HEK293 (cell line): Measurements from ENCODE around the gene MRPS6.

Experiments
- KLF16 ChIP-seq: fragments of 450-650 bp; formaldehyde crosslinking; IDR thresholded peaks from 2 replicates; pipeline ENCODE4 v1.5.1; 2017; ENCODE audit warnings: missing biosample characterization, missing genetic modification characterization
- KLF8 ChIP-seq: fragments of 450-650 bp; formaldehyde crosslinking; IDR thresholded peaks from 2 replicates; pipeline ENCODE4 v1.5.1; 2016; ENCODE audit warnings: missing biosample characterization, missing genetic modification characterization
- KLF9 ChIP-seq: fragments of 450-650 bp; formaldehyde crosslinking; IDR thresholded peaks from 2 replicates; pipeline ENCODE4 v1.5.1; 2016; ENCODE audit warnings: missing biosample characterization, missing genetic modification characterization, low read depth
- PATZ1 ChIP-seq: fragments of 450-650 bp; formaldehyde crosslinking; IDR thresholded peaks from 2 replicates; pipeline ENCODE4 v1.5.1; 2016; ENCODE audit warnings: missing biosample characterization, missing genetic modification characterization
- RBAK ChIP-seq: fragments of 450-650 bp; formaldehyde crosslinking; IDR thresholded peaks from 2 replicates; pipeline ENCODE4 v1.5.1; 2016; ENCODE audit warnings: missing biosample characterization, missing genetic modification characterization
- SP3 ChIP-seq: fragments of 450-650 bp; formaldehyde crosslinking; IDR thresholded peaks from 2 replicates; pipeline ENCODE4 v1.5.1; 2016; ENCODE audit warnings: missing biosample characterization, missing genetic modification characterization
- ZBTB17 ChIP-seq: fragments of 450-650 bp; formaldehyde crosslinking; IDR thresholded peaks from 2 replicates; pipeline ENCODE4 v1.5.1; 2016; ENCODE audit warnings: missing biosample characterization, missing genetic modification characterization
- ZBTB21 ChIP-seq: fragments of 450-650 bp; formaldehyde crosslinking; IDR thresholded peaks from 2 replicates; pipeline ENCODE4 v1.5.1; 2017; ENCODE audit warnings: missing biosample characterization, missing genetic modification characterization
- ZFP69B ChIP-seq: fragments of 450-650 bp; formaldehyde crosslinking; IDR thresholded peaks from 2 replicates; pipeline ENCODE4 v1.5.1; 2016; ENCODE audit warnings: missing biosample characterization, missing genetic modification characterization
- ZNF121 ChIP-seq: fragments of 450-650 bp; formaldehyde crosslinking; IDR thresholded peaks from 2 replicates; pipeline ENCODE4 v1.5.1; 2016; ENCODE audit warnings: missing biosample characterization, missing genetic modification characterization
- ZNF19 ChIP-seq: fragments of 450-650 bp; formaldehyde crosslinking; IDR thresholded peaks from 2 replicates; pipeline ENCODE4; 2016; ENCODE audit warnings: missing biosample characterization, missing genetic modification characterization, low read depth
- ZNF221 ChIP-seq: fragments of 450-650 bp; formaldehyde crosslinking; IDR thresholded peaks from 2 replicates; pipeline ENCODE4 v1.5.1; 2017; ENCODE audit warnings: missing biosample characterization, missing genetic modification characterization, borderline replicate concordance
- ZNF571 ChIP-seq: fragments of 450-650 bp; formaldehyde crosslinking; IDR thresholded peaks from 2 replicates; pipeline ENCODE4 v1.5.0; 2017; ENCODE audit warnings: missing biosample characterization, missing genetic modification characterization
- ZNF629 ChIP-seq: fragments of 450-650 bp; formaldehyde crosslinking; IDR thresholded peaks from 2 replicates; pipeline ENCODE4 v1.5.1; 2017; ENCODE audit warnings: missing biosample characterization, missing genetic modification characterization
- ZNF692 ChIP-seq: fragments of 450-650 bp; formaldehyde crosslinking; IDR thresholded peaks from 2 replicates; pipeline ENCODE4 v1.5.1; 2016; ENCODE audit warnings: missing biosample characterization, missing genetic modification characterization
- TF ChIP-seq, protein P1 (sequence below): fragments of 450-650 bp; formaldehyde crosslinking; IDR thresholded peaks from 2 replicates; pipeline ENCODE4 v1.5.1; 2016; ENCODE audit warnings: missing biosample characterization, missing genetic modification characterization
- TF ChIP-seq, protein P2 (sequence below): fragments of 450-650 bp; formaldehyde crosslinking; IDR thresholded peaks from 2 replicates; pipeline ENCODE4 v1.5.1; 2017; ENCODE audit warnings: missing biosample characterization, missing genetic modification characterization
- TF ChIP-seq, protein P3 (sequence below): fragments of 450-650 bp; formaldehyde crosslinking; IDR thresholded peaks from 2 replicates; pipeline ENCODE4 v1.5.0; 2017; ENCODE audit warnings: missing biosample characterization, missing genetic modification characterization, borderline replicate concordance
- TF ChIP-seq, protein P4 (sequence below): fragments of 450-650 bp; formaldehyde crosslinking; IDR thresholded peaks from 2 replicates; pipeline ENCODE4 v1.5.1; 2016; ENCODE audit warnings: missing biosample characterization, missing genetic modification characterization, borderline replicate concordance
- TF ChIP-seq, protein P5 (sequence below): fragments of 450-650 bp; formaldehyde crosslinking; IDR thresholded peaks from 2 replicates; pipeline ENCODE4 v1.5.1; 2017; ENCODE audit warnings: missing biosample characterization, missing genetic modification characterization

Gene MRPS6

DNA sequence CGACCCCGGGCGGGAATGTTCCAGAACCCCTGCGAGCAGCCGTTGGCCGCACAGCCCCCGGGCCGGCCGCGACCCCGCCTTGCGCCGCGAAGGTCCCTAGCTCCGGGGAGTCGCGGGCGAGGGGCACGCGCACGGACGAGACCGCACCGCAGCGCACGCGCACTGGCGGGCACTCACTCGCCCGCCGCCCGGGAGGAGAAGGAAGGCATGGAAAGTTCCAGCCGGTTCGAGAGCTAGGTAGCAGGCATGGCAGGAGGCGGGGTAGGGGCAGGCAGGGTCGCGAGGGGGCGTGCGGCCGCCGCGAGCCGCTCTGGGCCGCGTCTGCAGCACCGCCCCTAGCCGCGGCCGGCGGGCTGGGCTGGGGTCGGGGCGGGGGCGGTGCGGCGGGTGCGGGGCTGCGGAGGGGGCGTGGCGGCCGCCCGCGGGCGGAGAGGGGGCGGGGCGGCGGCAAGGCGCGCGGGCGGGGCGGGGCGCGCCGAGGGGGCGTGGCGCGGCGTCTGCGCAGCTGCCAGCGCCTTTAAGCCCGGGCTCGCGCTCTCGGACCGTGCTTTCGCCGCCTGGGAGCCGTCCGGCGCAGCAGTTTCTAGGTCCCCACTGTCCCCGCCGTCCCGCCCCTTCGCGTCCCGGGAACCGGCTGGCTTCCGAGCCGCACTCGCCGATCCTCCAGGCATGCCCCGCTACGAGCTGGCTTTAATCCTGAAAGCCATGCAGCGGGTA is at the start of gene MRPS6, which contains the start of gene SLC5A3 (continued):
- TF ChIP-seq ZNF692 (peak; percentile 54; the same call in 1 of the 2 replicates), PATZ1 (tag by site-specific recombination) (peak; percentile 76), RBAK (tag by site-specific recombination) (no peak), KLF9 (peak; percentile 92), KLF16 (tag by site-specific recombination) (peak; percentile 89), KLF8 (peak; percentile 84), SP3 (tag by site-specific recombination) (peak; percentile 58), ZFP69B (0 out of 2 replicates have a peak, but pooled peaks have one; percentile 26), ZNF121 (no peak; the same call in 1 of the 2 replicates), ZNF629 (tag by site-specific recombination) (no peak), ZBTB17 (tag by site-specific recombination) (no peak), ZBTB21 (tag by site-specific recombination) (no peak), ZNF221 (tag by site-specific recombination) (no peak), ZNF571 (tag by site-specific recombination) (no peak), ZNF19 (tag by site-specific recombination) (no peak)
- TF ChIP-seq, protein P1, sequence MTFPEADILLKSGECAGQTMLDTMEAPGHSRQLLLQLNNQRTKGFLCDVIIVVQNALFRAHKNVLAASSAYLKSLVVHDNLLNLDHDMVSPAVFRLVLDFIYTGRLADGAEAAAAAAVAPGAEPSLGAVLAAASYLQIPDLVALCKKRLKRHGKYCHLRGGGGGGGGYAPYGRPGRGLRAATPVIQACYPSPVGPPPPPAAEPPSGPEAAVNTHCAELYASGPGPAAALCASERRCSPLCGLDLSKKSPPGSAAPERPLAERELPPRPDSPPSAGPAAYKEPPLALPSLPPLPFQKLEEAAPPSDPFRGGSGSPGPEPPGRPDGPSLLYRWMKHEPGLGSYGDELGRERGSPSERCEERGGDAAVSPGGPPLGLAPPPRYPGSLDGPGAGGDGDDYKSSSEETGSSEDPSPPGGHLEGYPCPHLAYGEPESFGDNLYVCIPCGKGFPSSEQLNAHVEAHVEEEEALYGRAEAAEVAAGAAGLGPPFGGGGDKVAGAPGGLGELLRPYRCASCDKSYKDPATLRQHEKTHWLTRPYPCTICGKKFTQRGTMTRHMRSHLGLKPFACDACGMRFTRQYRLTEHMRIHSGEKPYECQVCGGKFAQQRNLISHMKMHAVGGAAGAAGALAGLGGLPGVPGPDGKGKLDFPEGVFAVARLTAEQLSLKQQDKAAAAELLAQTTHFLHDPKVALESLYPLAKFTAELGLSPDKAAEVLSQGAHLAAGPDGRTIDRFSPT (tag by site-specific recombination), result no peak
- TF ChIP-seq, protein P2, sequence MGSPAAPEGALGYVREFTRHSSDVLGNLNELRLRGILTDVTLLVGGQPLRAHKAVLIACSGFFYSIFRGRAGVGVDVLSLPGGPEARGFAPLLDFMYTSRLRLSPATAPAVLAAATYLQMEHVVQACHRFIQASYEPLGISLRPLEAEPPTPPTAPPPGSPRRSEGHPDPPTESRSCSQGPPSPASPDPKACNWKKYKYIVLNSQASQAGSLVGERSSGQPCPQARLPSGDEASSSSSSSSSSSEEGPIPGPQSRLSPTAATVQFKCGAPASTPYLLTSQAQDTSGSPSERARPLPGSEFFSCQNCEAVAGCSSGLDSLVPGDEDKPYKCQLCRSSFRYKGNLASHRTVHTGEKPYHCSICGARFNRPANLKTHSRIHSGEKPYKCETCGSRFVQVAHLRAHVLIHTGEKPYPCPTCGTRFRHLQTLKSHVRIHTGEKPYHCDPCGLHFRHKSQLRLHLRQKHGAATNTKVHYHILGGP (tag by site-specific recombination), result no peak
- TF ChIP-seq, protein P3, sequence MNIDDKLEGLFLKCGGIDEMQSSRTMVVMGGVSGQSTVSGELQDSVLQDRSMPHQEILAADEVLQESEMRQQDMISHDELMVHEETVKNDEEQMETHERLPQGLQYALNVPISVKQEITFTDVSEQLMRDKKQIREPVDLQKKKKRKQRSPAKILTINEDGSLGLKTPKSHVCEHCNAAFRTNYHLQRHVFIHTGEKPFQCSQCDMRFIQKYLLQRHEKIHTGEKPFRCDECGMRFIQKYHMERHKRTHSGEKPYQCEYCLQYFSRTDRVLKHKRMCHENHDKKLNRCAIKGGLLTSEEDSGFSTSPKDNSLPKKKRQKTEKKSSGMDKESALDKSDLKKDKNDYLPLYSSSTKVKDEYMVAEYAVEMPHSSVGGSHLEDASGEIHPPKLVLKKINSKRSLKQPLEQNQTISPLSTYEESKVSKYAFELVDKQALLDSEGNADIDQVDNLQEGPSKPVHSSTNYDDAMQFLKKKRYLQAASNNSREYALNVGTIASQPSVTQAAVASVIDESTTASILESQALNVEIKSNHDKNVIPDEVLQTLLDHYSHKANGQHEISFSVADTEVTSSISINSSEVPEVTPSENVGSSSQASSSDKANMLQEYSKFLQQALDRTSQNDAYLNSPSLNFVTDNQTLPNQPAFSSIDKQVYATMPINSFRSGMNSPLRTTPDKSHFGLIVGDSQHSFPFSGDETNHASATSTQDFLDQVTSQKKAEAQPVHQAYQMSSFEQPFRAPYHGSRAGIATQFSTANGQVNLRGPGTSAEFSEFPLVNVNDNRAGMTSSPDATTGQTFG, result no peak
- TF ChIP-seq, protein P4, sequence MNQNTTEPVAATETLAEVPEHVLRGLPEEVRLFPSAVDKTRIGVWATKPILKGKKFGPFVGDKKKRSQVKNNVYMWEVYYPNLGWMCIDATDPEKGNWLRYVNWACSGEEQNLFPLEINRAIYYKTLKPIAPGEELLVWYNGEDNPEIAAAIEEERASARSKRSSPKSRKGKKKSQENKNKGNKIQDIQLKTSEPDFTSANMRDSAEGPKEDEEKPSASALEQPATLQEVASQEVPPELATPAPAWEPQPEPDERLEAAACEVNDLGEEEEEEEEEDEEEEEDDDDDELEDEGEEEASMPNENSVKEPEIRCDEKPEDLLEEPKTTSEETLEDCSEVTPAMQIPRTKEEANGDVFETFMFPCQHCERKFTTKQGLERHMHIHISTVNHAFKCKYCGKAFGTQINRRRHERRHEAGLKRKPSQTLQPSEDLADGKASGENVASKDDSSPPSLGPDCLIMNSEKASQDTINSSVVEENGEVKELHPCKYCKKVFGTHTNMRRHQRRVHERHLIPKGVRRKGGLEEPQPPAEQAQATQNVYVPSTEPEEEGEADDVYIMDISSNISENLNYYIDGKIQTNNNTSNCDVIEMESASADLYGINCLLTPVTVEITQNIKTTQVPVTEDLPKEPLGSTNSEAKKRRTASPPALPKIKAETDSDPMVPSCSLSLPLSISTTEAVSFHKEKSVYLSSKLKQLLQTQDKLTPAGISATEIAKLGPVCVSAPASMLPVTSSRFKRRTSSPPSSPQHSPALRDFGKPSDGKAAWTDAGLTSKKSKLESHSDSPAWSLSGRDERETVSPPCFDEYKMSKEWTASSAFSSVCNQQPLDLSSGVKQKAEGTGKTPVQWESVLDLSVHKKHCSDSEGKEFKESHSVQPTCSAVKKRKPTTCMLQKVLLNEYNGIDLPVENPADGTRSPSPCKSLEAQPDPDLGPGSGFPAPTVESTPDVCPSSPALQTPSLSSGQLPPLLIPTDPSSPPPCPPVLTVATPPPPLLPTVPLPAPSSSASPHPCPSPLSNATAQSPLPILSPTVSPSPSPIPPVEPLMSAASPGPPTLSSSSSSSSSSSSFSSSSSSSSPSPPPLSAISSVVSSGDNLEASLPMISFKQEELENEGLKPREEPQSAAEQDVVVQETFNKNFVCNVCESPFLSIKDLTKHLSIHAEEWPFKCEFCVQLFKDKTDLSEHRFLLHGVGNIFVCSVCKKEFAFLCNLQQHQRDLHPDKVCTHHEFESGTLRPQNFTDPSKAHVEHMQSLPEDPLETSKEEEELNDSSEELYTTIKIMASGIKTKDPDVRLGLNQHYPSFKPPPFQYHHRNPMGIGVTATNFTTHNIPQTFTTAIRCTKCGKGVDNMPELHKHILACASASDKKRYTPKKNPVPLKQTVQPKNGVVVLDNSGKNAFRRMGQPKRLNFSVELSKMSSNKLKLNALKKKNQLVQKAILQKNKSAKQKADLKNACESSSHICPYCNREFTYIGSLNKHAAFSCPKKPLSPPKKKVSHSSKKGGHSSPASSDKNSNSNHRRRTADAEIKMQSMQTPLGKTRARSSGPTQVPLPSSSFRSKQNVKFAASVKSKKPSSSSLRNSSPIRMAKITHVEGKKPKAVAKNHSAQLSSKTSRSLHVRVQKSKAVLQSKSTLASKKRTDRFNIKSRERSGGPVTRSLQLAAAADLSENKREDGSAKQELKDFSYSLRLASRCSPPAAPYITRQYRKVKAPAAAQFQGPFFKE (tag by site-specific recombination), result no peak
- TF ChIP-seq, protein P5, sequence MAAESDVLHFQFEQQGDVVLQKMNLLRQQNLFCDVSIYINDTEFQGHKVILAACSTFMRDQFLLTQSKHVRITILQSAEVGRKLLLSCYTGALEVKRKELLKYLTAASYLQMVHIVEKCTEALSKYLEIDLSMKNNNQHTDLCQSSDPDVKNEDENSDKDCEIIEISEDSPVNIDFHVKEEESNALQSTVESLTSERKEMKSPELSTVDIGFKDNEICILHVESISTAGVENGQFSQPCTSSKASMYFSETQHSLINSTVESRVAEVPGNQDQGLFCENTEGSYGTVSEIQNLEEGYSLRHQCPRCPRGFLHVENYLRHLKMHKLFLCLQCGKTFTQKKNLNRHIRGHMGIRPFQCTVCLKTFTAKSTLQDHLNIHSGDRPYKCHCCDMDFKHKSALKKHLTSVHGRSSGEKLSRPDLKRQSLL (tag by site-specific recombination), result 0 out of 2 replicates have a peak, but pooled peaks have one; percentile 14
